NCI-H1092 treated with DMSO at 0.1 percent for 48 hours (cell line): ENCODE measurements around the gene C19orf67.

Source experiments
- DNase-seq: peaks from one replicate; lab custom pipeline; 2025; lab: John Stamatoyannopoulos, UW

Gene C19orf67

DNA sequence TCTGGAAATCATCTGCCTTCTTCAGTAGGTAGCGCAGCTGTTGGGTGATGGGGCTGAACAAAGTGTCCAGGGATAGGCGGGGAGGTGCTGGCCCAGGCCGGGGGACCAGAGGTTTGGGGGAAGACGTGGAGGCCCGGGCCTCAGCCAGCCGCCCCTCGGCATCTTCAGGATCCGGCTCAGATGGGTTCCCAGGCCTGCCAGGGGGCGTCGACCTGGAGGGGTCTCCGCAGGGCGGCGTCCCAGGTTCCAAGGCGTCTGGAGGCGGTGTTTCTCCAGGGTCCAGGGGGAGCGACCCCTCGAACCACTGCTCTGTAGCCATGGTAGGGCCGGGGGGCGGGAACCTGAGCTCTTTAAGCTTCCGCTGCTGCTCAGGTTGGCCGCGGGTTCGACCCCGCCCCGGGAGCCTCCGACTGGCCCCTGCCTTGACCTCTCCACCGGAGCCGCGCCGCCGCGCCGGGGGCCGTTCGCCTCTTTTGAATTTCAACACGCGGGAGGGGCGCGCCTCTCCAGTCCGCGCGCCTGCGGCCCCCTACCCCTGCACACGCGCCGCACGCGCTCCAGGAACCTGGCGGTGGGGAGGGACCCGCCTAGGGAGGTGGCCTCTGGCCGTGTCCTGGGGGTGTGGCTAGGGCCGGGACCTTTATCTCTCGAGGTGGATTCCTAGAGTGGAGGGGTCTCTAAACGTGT is at the start of gene C19orf67:
TSS of gene C19orf67 (minus strand) at position 475 of the 687 bp plus-strand sequence. CDS start at position 319, 156 bp downstream.
- DNase-seq, result no peak

GRCh38 chr19:14135355-14135754 is 49.8 kb upstream of the C19orf67 start:
- DNase-seq, result no peak

DNA sequence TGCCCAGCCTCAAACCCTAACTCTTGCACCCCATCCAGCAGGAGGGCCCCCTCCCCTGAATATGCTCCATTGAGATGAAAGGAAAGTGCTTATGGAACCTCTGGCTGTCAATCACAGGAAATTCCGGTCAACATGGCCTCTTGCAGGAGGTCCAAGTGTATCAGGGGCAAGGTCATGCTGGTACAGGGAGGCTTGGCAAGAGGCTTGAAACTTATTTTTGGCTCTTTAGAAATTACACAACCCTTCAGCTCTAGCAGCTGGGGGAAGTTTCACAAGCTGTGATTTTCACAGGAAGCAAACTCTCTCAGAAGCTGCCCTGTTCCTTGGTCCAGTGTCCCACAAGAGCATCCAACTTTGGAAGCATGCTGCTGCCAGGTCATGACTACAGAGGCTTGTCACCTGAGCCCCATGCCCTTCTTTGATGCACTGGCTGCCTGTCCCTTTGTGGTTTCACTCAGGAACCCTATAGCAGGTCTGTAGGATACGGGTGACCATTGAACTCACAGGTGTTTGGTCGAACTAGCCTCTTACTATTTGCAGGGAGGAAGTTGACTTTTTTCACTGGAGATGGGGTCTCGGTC is 42.4 kb upstream of the C19orf67 start:
- DNase-seq, result no peak

DNA sequence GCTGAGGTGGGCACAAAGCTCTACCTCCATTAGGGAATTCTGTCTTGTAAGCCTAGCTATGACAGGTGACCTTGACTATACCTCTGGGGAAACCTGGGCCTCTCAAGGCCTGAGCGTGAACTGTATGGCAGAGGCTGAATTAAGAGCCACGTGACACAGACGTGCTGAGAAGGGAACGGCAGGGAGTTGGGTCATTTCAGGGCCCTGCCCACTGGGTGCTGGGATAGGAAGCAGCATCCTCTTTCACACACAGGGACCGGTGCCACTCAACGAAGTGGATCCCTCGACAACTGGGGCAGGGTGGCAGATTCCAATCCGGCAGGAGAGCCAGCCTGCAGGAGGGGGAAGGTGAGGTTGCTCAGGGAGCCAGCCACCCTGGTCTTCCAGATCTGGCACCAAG is 41.6 kb upstream of the C19orf67 start:
- DNase-seq, result no peak

- no peak for DNase-seq
Observed at GRCh38 chr19:14122924-14123323, 37.3 kb upstream of the C19orf67 start.

GRCh38 chr19:14120497-14120780 is 34.9 kb upstream of the C19orf67 start:
- DNase-seq, result no peak

DNA sequence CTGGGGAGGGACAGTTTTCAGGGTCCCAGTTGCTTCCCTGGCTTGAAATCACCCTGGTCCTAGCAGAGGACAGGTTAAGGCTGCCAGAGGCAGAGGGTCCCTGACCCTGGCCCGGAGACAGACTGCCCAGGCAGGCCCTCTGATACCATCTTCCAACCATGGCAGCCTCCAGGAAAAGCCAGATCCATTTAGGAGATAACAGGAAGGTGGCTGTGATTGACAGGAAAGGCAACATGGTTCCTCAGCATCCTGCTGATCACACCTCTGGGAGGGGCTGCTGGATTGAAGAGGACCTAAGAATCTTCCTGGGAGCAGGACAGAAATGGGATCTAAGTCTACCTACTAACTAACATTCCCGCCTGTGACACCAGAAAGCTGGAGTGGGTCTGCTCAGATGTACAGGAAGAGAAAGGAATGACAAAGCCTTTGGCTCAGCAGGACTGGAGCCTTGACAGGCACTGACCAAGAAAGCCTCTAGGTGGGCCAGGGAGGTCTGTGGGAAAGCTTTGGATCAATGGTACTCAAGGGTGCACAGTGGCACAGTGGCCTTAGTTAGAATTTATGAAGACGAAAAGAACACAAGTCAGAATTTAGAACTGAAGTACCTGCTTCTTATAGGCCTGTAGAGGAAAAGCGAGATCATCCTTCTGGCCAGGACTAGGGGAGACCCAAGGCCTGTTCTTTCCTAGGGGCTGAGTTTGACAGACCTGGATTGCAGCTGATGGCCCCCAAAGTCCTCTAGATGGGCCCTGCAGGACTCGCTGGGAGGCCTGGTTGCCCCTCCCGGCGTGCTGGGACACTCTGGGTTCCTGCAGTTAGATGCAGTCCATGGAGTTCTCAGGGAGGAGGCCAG is 34.3 kb upstream of the C19orf67 start:
- no peak for DNase-seq

GRCh38 chr19:14119146-14119545 is 33.6 kb upstream of the C19orf67 start:
- no peak for DNase-seq

DNA sequence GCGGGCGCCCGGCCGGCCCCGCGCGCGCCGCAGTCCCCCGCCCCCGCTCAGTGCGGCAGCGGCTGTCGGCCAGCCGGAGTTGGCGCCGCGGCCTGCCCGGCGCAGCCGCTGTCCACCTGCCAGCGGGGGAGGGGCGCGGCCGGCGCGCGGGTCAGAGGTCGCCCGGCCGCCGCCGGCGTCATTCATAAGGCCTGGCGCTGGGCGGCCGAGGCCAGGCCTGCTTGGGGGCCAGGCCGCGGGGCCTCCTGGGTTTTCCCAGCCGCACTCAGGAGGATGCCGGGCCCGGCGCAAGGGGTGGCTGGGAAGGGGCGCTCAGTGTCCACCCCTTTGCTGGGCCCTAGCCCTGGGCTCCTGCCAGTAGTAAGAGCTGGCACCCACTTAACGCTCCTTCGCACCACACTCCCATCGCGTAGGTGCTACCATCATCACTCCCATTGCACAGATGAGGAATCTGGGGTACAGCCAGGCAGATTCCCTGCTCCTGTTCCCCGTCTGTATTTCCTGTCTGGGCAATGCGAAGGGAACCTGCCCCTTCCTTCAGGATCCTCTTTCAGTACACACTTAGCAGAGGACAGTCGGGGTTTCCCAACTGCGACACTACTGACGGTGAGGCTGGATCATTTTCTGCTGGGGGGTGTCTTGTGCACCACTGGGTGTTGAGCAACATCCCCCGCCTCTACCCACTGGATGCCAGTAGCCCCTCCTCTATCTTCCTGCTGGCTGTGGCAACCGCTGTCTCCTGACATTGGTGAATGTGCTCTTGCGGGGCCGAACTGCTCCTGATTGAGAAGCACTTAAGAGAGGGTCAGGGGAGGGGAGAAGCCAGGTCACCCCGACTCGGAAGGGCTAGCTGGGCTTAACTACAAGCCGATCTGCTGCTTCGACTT is 32.8 kb upstream of the C19orf67 start:
- DNase-seq, result peak; percentile 64

DNA sequence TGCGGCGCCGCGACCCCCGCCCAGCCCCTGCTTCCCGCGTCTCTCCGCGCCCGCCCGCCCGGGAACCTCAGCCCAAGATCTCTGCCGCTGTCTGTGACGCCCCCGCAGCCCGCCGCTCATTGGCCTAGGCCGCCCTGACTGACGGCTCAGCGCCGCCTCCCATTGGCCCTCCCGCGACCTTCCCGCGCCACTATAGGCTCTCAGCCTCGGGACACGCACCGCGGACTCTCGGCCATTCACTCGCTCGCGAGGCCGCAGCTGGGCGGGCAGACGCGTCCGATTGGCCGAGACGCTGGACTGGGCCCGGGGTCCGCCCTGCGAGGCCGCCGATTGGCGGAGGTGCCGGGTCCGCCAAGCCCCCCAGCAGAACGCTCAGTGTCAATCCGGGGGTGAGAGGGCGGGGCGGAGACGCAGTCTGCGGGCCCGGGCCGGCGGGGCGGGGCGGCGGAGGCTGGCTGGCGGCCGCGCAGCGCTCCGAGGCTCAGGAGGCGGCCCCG is 32.1 kb upstream of the C19orf67 start, which contains the start of gene PRKACA:
TSS of gene PRKACA (minus strand) at position 95 of the 497 bp plus-strand sequence. CDS start 215 bp downstream, outside the sequence.
- DNase-seq, result peak; percentile 98

GRCh38 chr19:14116918-14117578 is 31.5 kb upstream of the C19orf67 start:
- DNase-seq, result no peak

- DNase-seq, result no peak
Observed at GRCh38 chr19:14116525-14116917, 30.9 kb upstream of the C19orf67 start.

- DNase-seq, result no peak
Observed at GRCh38 chr19:14115756-14116155, 30.2 kb upstream of the C19orf67 start.

DNA sequence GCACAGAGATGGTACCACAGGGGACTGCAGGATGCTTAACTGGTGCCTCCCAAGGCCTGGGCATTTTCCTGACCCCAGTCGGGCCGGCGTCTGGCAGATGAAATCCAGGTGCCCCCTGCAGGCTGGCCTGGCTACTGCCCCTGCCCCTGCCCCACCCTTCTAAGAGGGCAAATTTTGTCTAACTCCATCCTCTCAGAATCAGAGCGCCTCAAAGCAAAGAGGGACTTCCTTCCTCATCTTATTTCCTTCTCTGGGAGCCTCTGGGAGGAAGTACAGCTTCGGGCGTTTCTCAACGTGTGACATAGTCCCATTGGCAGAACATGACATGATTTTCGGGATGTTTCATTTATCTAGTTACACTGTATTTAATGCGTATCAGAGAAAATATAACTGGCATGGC is 29.3 kb upstream of the C19orf67 start:
- no peak for DNase-seq

DNA sequence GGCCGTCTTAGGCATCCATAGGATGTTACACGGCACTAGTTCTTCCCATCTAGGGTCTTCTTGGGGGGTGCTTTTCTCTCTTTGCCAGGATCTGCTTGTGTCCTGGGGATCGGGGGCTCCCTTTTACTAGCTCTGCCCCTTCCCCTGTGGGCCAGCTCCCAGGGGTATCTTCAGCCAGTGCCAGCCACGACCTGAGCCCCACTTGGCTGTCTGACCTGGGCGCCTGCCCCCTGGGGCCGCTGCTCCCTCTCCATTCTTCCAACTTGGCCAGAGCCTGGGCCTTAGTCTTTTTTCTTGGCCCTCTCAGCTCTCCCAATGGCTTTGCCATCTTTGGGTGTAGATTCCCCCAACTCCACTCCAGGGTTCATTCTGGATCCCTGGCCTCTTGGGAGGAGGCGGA is 28.9 kb upstream of the C19orf67 start:
- DNase-seq, result no peak

DNA sequence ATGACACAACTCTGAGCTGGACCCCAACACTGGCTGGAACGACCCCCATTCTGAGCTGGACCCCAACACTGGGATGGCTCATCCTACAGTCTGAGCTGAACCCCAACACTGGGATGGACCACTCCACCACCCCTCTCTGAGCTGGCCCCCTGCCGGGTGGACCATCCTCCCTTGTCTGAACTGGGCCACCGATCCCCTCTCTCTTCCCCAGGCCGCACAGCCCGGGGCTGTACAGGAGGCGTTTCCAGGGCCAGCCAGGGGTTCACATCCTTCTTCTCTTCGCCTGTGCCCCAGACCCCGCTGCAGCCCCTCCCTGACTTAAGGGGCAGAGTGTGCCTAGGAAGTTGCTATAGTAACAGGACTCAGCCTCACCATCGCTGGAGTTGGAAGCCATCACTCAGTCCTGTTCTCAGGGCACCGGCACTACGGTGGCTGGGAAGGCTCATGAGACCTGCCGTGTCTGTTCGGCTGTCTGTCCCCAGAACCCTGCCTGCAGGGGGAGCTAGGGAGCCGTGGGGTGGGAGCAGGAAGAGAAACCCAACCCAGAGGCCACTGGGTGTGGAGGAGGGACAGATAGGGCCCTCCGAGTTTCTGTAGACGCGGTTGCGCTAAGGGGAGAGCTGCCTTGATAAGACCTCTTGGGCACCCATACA is 28.3 kb upstream of the C19orf67 start:
- no peak for DNase-seq

- no peak for DNase-seq
Observed at GRCh38 chr19:14112809-14113385, 27.3 kb upstream of the C19orf67 start.

DNA sequence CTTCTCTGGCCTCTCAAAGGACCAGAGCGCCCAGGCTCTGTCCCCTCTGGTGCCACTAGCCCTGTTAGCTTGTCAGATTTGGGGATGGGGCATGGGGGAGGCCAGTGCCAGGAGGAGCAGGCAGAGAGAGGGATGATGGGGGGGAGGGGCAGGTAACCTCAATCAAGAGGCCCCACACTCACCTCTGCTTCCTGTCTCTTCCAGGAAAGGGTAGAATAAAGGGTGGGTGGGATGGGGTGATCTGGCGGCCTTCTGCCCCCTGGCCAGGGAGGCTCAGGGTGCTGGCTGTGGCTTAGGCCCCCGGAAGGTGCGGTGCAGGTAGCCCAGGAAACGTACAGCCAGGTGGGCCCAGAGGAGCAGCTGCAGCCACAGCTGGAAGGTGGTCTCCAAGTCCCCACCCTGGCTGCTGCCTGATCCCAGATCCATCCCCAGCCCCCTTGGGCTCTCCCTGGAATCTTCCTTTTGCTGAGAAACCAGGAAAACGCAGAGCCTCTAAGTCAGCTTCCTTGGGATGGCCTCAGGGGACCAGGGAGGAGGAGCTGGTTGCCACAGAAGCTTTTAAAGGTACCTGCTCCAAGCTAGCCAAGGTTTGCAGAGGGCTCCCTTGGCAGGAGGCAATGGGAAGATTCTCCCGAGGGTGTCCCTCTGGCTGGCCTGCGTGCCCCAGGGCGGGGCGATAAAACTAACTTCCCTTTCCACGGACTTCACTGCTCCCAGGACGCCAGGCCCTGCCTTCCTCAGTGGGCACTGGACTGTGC is 26.6 kb upstream of the C19orf67 start:
- no peak for DNase-seq

DNA sequence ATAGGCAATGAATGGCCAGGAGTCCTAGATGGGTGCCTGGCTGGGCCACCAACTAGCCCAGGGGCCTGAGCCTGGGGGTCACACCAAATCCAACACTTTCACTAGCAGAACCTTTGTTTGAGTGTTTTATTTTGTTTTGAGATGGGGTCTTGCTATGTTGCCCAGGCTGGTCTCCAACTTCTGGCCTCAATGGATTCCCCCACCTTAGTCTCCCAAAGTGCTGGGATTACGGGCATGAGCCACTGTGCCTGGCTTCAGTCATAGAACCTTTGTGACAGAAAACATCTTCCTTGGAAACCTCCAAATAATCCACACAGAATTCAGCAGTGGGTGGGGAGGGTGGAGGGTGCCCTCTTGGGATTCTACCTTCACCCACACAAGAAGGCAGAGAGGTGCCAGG is 25.9 kb upstream of the C19orf67 start:
- no peak for DNase-seq

DNA sequence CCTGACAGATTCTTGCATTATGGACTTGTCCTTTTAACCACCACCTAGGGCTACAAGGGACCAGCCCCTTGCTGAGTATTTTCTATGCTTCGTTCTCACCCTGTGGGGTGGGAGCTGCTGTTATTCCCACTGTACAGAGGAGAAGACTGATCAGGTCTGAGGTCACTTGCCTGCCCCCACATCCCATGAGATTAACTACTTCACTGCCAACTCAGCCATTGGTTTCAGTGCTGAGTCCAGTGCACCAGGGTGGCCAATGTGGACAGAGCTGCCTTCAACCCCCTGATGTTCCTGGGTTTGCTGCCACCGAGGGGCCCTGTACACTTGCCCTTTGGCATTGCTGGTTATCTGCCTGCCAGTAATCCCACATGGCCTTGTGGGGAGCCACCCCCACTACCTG is 25.1 kb upstream of the C19orf67 start:
- no peak for DNase-seq
